Esophagus squamous epithelium (tissue), 4 donors: ENCODE measurements around the gene ANP32A.

Source experiments
- POLR2A ChIP-seq, 4 donors: fragments of 450-650 bp; IDR thresholded peaks; one replicate each; pipeline ENCODE4 v1.6.1; 2017; ENCODE audit warnings: antibody characterized with exemption in 4 of 4, mild to moderate bottlenecking in 4 of 4, moderate library complexity in 3 of 4
- TF ChIP-seq, protein P1 (sequence below), 6 experiments: fragments of 450-650 bp in 4 of 6; fragments of 200-600 bp in 2 of 6; sonication (generic) in 2 of 6; IDR thresholded peaks; one replicate each; pipeline ENCODE4 v1.5.1; 2016 to 2019; ENCODE audit warnings: antibody characterized with exemption in 6 of 6, mild to moderate bottlenecking in 4 of 6, moderate library complexity in 4 of 6

DNA sequence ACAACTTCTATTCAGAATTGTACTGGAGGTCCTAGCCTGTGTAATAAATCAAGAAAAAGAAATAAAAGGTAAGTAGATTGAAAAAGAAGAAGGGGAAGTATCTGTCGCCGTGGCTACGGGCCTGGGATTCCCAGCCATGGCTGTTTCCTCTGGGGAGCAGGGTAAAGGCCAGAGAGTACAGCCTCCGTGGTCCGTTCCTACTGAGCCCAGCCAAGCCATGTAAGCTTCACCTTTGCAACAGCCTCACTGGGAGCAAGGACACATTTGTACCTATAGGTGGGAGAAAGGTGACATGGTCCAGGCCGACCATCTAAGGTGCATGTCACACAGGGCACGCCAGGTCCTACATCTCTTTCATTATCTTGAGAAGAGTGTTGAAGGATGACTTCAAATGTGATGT, 71.3 kb downstream of the ANP32A start:
- no peak for TF ChIP-seq POLR2A (IDR thresholded peaks at IDR 0.05)
- TF ChIP-seq, protein P1, sequence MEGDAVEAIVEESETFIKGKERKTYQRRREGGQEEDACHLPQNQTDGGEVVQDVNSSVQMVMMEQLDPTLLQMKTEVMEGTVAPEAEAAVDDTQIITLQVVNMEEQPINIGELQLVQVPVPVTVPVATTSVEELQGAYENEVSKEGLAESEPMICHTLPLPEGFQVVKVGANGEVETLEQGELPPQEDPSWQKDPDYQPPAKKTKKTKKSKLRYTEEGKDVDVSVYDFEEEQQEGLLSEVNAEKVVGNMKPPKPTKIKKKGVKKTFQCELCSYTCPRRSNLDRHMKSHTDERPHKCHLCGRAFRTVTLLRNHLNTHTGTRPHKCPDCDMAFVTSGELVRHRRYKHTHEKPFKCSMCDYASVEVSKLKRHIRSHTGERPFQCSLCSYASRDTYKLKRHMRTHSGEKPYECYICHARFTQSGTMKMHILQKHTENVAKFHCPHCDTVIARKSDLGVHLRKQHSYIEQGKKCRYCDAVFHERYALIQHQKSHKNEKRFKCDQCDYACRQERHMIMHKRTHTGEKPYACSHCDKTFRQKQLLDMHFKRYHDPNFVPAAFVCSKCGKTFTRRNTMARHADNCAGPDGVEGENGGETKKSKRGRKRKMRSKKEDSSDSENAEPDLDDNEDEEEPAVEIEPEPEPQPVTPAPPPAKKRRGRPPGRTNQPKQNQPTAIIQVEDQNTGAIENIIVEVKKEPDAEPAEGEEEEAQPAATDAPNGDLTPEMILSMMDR (IDR thresholded peaks at IDR 0.05), result no peak
